PC-9 (cell line): ENCODE data around the gene CPAMD8. TPM values are rescaled to one million over a fixed set of nuclear protein-coding genes. Genes with fewer than 3 reads are reported as not detected.

Experiments used
- BruUV-seq: library from RNA; stranded (reverse); fragments of 400-500 nt; replicated peaks from 2 replicates; lab custom pipeline; 2021; lab: Mats Ljungman, UMichigan
- CTCF ChIA-PET: fragments of 300-600 bp; sonication (Branson Sonifier 250); formaldehyde crosslinking; loops from one replicate; lab custom pipeline; 2022; ENCODE audit warnings: antibody characterized with exemption; lab: Charles Lee
- POLR2A ChIA-PET: fragments of 300-600 bp; sonication (Branson Sonifier 250); formaldehyde crosslinking; loops from one replicate; lab custom pipeline; 2022; ENCODE audit warnings: antibody characterized with exemption; ENCODE audit not compliant: unreplicated experiment; lab: Charles Lee
- DNase-seq, 2 experiments: peaks; one replicate each; pipeline versions ENCODE4 v3.0.0 to v3.0.0-alpha.2; 2015 to 2022; ENCODE audit warnings: mixed read lengths in 1 of 2
- H2AFZ ChIP-seq: fragments of 200-600 bp; sonication (generic); 2 replicates; pipeline ENCODE4 v1.8.1; 2017; ENCODE audit warnings: antibody characterized with exemption
- H3F3A ChIP-seq: fragments of 200-600 bp; sonication (generic); 2 replicates; pipeline ENCODE4 v1.8.1; 2017; ENCODE audit warnings: antibody characterized with exemption, mild to moderate bottlenecking, low read depth; ENCODE audit not compliant: insufficient read depth
- H3K27ac ChIP-seq: fragments of 200-600 bp; sonication (generic); 2 replicates; pipeline ENCODE4 v1.6.1; 2016; ENCODE audit warnings: mixed run types
- H3K27me3 ChIP-seq: fragments of 200-600 bp; sonication (generic); 2 replicates; pipeline ENCODE4 v1.6.1; 2016; ENCODE audit warnings: low read depth, mixed run types; ENCODE audit not compliant: insufficient read depth
- H3K36me3 ChIP-seq: fragments of 200-600 bp; sonication (generic); 2 replicates; pipeline ENCODE4 v1.6.1; 2016; ENCODE audit warnings: low read depth, mixed run types
- H3K4me1 ChIP-seq: fragments of 200-600 bp; sonication (generic); replicated peaks from 2 replicates; pipeline ENCODE4 v1.6.1; 2016; ENCODE audit warnings: mixed run types; ENCODE audit not compliant: insufficient read depth
- H3K4me2 ChIP-seq: fragments of 200-600 bp; sonication (generic); 2 replicates; pipeline ENCODE4 v1.6.1; 2017; ENCODE audit warnings: mixed run types
- H3K4me3 ChIP-seq: fragments of 200-600 bp; sonication (generic); 2 replicates; pipeline ENCODE4 v1.6.1; 2016; ENCODE audit warnings: mixed run types
- H3K79me2 ChIP-seq: fragments of 200-600 bp; sonication (generic); 2 replicates; pipeline ENCODE4 v1.6.1; 2017; ENCODE audit warnings: low read depth, mixed run types
- H3K9me2 ChIP-seq: fragments of 200-600 bp; sonication (generic); 2 replicates; pipeline ENCODE4 v1.8.1; 2017; ENCODE audit warnings: mild to moderate bottlenecking; ENCODE audit not compliant: insufficient read depth
- H3K9me3 ChIP-seq: fragments of 200-600 bp; sonication (generic); 2 replicates; pipeline ENCODE4 v1.8.1; 2016; ENCODE audit warnings: low read depth; ENCODE audit not compliant: insufficient read depth
- H4K20me1 ChIP-seq: fragments of 200-600 bp; sonication (generic); 2 replicates; pipeline ENCODE4 v1.8.1; 2017; ENCODE audit not compliant: insufficient read depth
- CTCF ChIP-seq: fragments of 200-600 bp; sonication (generic); conservative IDR thresholded peaks from 2 replicates; pipeline ENCODE4 v1.6.1; 2017; ENCODE audit warnings: mixed run types, antibody characterized with exemption, mild to moderate bottlenecking, moderate library complexity
- EZH2 ChIP-seq: fragments of 200-600 bp; sonication (generic); IDR thresholded peaks from 2 replicates; pipeline ENCODE4 v1.8.0; 2017; ENCODE audit warnings: antibody characterized with exemption, low read depth
- intact Hi-C: fragments of 100-400 bp; cut with micrococcal nuclease; formaldehyde crosslinking; loops from one replicate; pipeline ENCODE4 v1.10.0; 2022; ENCODE audit not compliant: unreplicated experiment
- total RNA-seq: library from RNA; stranded (reverse); gene quantifications from 2 replicates; pipeline ENCODE4 v1.2.3, GENCODE V29; 2021

Gene CPAMD8
- total RNA-seq, 1 experiment from 2014 or later = 25.8 TPM

- CTCF ChIA-PET = no interaction called here
- Histone ChIP-seq H3F3A (peaks cover 28% of the 10 kb centered on the region), H4K20me1 (no peaks in the 10 kb centered on the region), H3K79me2 (no peaks in the 10 kb centered on the region), H3K9me2 (no peaks in the 10 kb centered on the region), H2AFZ (no peak overlapping the region), H3K36me3 (no peaks in the 10 kb centered on the region), H3K4me3 (no peak overlapping the region), H3K27me3 (no peaks in the 10 kb centered on the region), H3K4me1 (peaks cover 24% of the 10 kb centered on the region), H3K4me2 (no peak overlapping the region), H3K27ac (no peak overlapping the region), H3K9me3 (peaks cover 15% of the 10 kb centered on the region)
- no TSS peak for BruUV-seq
- intact Hi-C loops = no loop called here
- TF ChIP-seq EZH2 (no peak), CTCF (no peak)
- POLR2A ChIA-PET = no interaction called here
- DNase-seq = no peak
Observed at GRCh38 chr19:16917401-16917800, 109.2 kb downstream of the CPAMD8 start.

GRCh38 chr19:16915734-16916133 lies 110.9 kb downstream of the CPAMD8 start:
- no peak for DNase-seq
- Histone ChIP-seq H3K9me3 (peaks cover 19% of the 10 kb centered on the region), H3K4me1 (peaks cover 8% of the 10 kb centered on the region), H4K20me1 (no peaks in the 10 kb centered on the region), H3K4me3 (no peak overlapping the region), H3K36me3 (no peaks in the 10 kb centered on the region), H3K79me2 (no peaks in the 10 kb centered on the region), H3K9me2 (no peaks in the 10 kb centered on the region), H3F3A (peaks cover 12% of the 10 kb centered on the region), H3K4me2 (no peak overlapping the region), H2AFZ (no peak overlapping the region), H3K27me3 (no peaks in the 10 kb centered on the region), H3K27ac (no peak overlapping the region)
- ChIA-PET CTCF (no interaction called here), POLR2A (no interaction called here)
- TF ChIP-seq CTCF = no peak
- no peak for TF ChIP-seq EZH2
- BruUV-seq = no TSS peak
- intact Hi-C loops = no loop called here

- DNase-seq = no peak
- H3K27me3 ChIP-seq = no peaks in the 10 kb centered on the region
- no peaks in the 10 kb centered on the region for H4K20me1 ChIP-seq
- H3K9me3 ChIP-seq = peaks cover 19% of the 10 kb centered on the region
- no TSS peak for BruUV-seq
- no peaks in the 10 kb centered on the region for H3K9me2 ChIP-seq
- H3K36me3 ChIP-seq = no peaks in the 10 kb centered on the region
- H3F3A ChIP-seq = peaks cover 7% of the 10 kb centered on the region
- CTCF ChIA-PET = no interaction called here
- TF ChIP-seq CTCF = no peak
- no peak for TF ChIP-seq EZH2
- H3K79me2 ChIP-seq = no peaks in the 10 kb centered on the region
- H3K4me3 ChIP-seq = no peak overlapping the region
- no peak overlapping the region for H2AFZ ChIP-seq
- intact Hi-C loops = no loop called here
- POLR2A ChIA-PET = no interaction called here
- H3K4me2 ChIP-seq = no peak overlapping the region
- H3K27ac ChIP-seq = no peak overlapping the region
- H3K4me1 ChIP-seq = peaks cover 2% of the 10 kb centered on the region
Observed at GRCh38 chr19:16915135-16915534, 111.5 kb downstream of the CPAMD8 start.
